GM21528 (cell line): ENCODE data around the gene RAP1A.

Experiments used
- ATAC-seq: cut with Tn5 transposase; IDR thresholded peaks from one replicate; pipeline ENCODE4 v1.9.1; 2021; ENCODE audit warnings: mild to moderate bottlenecking, moderate library complexity; ENCODE audit not compliant: unreplicated experiment, low FRiP score

RAP1A gene

DNA sequence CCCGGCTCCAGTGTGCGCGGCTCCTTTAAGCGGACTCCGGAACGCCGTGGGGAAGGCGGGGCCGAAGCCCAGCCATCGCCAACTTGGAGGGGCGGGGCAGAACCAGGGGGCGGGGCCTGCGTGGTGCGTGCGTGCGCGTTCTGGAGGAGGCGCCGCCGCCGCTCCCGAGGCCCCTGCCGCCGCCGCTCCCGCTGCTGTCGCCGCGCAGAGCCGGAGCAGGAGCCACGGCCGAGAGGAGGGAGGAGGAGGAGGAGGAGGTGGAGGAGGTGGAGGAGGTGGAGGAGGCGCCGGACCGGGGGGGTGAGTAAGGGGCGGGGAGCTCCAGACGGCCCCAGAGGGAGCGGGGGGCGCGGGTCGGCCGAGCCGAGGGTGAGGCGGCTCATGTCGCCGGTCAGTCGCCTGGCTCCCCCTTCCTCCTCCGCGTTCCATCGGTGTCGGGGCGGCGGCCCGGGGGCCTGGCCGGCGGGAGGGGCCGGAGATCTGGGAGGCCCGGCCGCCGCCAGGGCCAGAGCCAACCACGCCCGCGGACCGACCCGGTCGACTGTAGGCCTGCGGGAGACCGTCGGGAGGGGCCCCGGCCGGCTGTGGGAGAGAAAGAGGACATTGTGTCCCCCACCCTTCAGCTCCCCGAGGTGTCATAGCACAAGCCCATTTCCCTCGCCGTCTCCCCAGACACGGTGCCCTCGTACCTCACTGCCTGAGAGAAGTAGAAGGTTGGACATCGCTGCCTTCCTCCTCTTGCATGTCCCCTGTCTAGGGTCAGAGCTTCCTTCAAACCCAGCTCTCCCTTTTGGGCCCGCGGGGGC lies at the start of gene RAP1A:
RAP1A (plus strand) TSS at position 155 of the 806 bp plus-strand sequence. CDS start 71,572 bp downstream, outside the sequence.
- ATAC-seq = peak; percentile 52

DNA sequence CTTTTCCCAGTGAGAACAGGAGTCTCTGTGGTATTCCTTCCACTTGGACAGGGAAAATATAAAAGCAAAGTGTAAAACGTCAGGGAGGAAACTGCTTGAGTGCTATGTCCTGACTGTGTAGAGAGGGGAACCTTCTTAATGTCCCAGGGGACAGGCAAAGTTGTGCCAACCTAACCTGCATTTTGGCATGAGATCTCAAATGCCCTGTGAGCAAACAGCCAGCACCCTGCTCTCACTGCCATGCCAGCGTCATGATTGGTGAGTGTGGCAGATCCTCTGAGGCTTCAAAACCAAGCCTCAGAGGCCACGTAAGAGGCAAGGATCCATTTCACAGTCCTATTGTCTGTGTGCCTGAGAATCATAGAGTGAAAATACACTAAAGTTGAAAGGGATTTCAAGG lies 49.7 kb upstream of the RAP1A start:
- ATAC-seq = no peak

- no peak for ATAC-seq
Measured at GRCh38 chr1:111570781-111571181, 48.8 kb upstream of the RAP1A start.

GRCh38 chr1:111571239-111571638 lies 48.4 kb upstream of the RAP1A start:
- no peak for ATAC-seq

GRCh38 chr1:111571987-111572386 lies 47.6 kb upstream of the RAP1A start:
- no peak for ATAC-seq

GRCh38 chr1:111576547-111576946 lies 43.0 kb upstream of the RAP1A start:
- ATAC-seq = no peak

DNA sequence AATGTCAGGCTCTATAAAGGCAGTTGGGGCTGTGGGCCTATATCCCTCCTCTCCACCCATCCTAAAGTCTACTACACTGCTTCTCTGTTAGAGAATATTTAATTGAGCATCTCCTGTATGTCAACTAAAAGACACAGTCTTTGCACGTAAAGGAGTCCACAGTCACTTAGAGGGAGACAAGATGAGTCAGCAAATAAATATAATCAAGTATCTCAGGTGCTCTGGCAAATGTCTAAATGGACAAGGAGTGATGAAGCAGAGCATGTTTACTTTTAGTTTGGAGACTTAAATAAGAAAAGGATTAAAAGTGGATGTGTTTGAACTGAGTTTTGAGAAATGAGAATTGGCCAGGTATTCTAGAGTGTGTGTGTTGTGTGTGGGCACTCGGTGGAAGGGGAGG lies 41.8 kb upstream of the RAP1A start:
- no peak for ATAC-seq

GRCh38 chr1:111581166-111581565 lies 38.4 kb upstream of the RAP1A start:
- ATAC-seq = no peak

DNA sequence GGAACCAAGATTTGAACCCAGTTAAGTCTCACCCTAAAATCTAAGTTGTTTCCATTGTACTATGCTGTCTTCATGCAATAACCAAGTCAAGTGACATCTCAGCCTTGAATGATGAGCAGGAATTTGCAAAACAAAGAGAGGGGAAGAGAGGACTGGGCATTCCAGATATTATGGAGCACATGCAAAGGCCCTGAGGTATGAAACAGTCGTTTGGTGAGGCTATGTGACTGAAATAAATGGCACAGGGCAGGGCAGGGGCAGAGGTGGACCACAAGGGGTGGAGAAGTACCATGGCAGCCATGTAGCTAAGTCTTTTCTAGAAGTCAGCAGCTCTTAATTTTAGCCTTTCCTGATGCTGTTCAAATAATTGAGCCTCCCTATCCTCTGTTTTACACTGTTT lies 37.6 kb upstream of the RAP1A start:
- ATAC-seq = no peak

DNA sequence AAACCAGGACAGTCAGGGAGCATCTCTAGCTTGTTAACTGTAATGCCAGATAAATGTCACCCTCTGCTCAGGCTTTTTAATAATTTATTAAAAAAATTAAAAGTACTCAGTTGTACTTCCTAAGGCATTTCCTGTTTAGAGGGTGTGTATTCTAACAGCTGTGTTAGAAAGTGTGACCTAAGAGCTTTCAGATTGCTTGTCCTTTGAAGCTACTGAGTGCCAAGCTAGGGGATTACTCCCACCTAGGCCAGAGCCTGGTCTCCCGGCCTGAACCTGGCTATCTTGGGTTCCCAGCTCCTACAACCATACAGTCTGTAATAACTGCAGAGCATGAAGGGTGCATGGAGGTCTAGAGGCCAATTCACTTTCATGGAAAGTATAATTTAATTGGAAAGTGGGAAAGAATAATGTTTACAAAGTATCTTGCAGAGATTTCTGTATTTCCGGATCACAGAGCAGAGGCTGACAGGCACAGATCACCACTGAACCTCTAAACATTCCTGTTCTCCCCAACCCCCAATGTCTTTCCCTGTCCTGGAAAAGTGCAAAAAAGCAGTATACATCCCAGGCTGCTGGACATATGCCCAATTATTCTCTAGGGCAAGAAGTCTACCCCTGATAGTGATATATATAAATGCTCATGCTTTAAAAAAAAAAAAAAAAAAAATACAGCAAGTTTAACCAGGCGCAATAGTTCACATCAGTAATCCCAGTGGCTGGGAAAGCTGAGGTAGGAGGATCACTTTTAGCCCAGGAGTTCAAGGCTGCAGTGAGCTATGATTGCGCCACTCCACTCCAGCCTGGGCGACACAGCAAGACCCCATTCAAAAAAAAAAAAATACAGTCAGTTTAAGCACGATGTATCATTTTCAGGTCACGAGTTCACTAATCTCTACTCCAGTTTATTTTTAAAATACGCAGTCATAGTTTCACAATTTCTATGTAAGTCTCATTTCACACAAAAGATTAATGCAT lies 36.7 kb upstream of the RAP1A start:
- ATAC-seq = no peak

GRCh38 chr1:111585447-111586086 lies 34.0 kb upstream of the RAP1A start:
- no peak for ATAC-seq

GRCh38 chr1:111586112-111586511 lies 33.5 kb upstream of the RAP1A start:
- ATAC-seq = no peak

GRCh38 chr1:111587509-111588174 lies 31.9 kb upstream of the RAP1A start:
- ATAC-seq = no peak

GRCh38 chr1:111591937-111592336 lies 27.7 kb upstream of the RAP1A start:
- ATAC-seq = no peak

DNA sequence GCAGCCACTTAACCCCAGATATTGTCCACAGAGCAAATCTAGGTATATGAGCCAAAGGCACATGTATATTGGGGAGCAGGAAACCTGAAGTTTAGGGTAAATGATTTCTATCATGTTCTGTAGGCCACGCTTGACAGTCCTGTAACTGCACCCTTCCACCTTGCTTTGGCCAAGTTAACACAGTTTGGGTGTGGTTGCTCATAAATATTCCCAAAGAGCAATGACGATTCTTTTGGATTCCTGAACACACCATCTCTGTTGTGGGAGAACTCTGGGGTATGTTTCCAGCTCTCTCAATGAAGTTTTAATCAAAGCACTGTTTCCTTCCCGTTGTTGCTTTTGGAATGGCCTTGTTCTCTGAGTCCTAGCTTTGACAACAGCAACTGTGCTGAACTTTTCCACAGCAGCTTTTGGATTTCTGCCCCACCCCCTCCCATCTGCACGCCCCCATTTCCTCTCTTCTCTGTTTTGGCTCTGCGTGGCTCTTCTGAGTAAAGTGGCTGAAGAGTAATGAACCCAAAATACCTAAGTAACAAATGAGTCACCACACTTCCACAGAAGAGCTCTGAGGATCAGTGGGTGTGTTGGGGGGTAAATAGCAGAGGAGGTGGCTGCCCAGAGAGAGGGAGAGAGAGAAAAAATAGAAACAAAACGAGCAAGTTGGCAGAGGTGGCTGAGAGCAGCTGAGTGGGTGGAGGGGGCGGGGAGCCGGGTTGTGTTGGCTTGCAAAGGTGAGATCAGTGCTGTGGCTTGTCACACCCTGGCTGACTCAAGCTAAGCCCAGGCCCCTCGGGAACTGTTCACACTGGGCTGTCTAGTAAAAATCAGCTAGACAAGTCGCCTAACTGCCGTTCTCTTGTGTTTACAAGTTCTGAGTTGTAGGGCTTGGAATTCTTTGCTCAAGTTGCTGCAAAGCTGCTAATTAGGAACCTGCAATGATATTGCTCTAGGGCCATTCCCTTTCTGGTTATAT lies 26.9 kb upstream of the RAP1A start:
- ATAC-seq = peak; percentile 78

DNA sequence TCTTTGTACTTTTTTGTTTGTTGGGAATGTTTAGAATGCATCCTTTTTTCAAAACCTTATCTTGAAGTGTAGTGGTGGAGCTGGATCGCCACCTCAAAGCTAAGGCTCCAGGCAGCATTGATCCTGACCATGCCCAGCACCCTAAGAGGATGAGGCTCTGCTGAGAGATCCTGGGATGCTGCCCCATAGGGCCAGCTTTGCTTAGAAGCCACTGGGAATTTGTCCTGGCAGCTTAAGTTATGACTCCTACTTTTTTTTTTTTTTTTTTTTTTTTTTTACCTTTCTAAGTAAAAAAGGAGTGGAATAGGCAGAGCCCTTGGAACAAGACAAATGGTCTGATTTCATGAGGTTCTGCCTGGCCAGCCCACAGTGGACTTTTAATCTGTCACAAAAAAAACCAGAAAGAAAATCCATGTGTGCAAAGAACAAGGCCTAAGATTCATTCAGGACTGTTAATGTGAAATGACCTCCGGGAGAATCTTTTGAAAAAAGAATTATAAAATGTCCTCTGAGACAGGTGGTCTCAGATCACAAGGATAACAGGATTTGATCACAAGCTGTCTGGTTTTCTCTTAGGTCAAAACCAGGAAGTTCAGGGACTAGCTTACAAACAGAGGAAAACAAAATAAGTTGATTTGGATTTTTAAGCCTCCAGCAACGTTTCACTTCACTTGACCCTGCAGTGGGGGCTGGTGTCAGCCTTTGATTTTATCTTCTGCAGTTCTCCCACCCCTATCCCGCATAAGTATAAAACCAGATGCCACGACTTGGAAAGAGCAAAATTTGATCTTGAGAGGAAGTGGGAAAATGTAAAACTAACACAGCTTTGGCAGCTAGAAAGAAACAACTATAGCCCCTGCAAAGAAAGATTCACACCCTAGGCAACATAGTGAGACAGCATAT lies 25.9 kb upstream of the RAP1A start:
- no peak for ATAC-seq

DNA sequence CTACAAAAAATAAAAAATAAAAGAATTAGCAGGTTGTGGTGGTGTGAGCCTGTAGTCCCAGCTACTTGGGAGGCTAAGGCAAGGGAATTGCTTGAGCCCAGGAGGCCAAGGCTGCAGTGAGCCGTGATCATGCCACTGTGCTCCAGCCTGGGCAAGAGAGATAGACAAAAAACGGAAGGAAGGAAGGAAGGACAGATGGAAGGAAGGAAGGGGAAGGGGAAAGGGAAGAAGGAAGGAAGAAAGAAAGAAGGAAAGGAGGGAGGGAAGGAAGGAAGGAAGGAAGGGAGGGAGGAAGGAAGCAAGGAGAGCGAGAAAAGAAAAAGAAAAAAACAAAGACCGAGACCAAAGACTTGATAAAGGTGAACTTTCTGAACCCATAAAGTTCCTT lies 25.3 kb upstream of the RAP1A start:
- ATAC-seq = no peak

DNA sequence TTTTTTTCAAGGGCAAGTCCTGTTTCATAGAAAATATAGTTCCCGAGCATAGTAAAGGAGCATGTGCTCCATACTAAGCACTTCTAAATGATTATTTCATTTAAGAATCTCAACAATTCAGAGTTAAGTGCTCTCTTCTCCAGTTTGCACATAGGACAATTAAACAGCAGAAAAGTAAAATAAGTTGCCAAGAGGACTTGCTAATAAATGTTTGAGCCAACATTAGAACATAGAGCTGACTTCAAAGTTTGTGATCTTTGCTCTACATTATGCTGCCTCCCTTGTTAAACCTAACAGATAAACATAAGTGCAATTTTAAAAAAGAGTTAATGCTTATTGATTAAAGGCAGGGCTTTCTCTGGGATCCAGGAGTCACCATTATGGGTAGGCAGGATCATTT lies 23.8 kb upstream of the RAP1A start:
- ATAC-seq = no peak
